Medulla oblongata (tissue), 1 donor: Measurements from ENCODE around the gene EBP.
"Not testable (repeated sequence)": the region's sequence is repeated elsewhere in the genome, so short reads cannot be mapped to it uniquely, and the experiment has no call there.

Experiments used
- DNase-seq: peaks from one replicate; pipeline ENCODE4 v3.0.0-alpha.2; 2015; ENCODE audit errors: extremely low spot score

EBP gene

DNA sequence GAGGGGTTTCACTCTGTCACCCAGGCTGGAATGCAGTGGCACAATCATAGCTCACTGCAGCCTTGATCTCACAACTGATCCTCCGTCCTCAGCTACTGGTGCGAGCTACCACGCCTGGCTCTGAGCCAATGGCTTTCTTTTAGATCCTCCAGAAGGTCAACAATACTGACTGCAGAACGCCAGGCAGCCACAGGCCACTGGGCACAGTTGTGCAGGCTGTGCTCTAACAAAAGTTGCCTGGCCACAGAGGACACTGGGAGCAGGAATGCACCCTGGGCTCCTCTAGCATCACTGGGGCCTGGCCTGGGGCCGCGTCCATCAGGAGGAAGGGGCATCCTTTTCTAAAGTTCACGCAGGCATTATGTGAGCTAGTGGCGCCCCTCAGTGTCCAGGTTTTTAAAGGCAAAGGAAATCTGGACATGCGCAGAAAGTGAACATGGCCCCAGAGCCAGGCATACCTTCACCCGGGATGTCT lies 27.7 kb upstream of the EBP start:
- DNase-seq: peak; percentile 58

DNA sequence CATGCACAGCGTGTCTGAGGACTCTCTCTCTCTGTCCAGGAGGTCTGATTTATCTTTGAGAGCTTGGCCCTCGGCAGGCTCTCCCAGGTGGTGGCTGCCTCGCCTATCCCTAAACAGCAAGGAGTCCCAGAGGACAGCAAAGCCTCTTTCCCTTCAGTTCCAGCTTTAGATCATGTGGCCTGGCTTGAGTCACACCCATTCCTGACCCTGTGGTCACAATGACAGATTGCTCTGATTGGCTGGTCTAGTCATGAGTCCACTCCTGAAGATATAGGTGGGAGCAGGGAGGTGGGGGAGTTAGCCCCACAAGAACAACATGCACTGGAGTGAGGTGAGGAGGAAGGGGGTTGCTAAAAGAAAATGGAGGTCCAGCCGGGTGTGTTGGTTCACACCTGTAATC lies 24.9 kb upstream of the EBP start:
- no peak for DNase-seq

DNA sequence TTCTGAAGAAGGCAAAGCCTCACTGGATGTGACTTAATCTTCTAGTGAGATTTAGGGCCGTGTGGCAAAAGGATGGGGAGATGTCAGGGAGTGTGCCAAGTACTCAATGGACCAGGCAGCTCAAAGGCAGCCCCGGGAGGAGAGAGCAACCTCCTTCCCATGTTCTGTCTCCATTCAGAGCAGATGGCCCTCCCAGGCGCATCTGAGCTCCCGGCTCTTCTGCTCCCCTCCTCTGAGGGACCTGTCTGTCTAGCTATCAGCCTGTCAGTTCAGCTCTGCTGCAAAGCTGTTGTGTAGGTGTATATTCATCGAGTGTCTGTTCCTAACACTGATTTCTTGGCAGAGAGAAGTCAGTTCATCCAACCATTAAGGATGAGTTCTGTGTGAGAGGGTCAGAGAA lies 23.7 kb upstream of the EBP start:
- DNase-seq: no peak

DNA sequence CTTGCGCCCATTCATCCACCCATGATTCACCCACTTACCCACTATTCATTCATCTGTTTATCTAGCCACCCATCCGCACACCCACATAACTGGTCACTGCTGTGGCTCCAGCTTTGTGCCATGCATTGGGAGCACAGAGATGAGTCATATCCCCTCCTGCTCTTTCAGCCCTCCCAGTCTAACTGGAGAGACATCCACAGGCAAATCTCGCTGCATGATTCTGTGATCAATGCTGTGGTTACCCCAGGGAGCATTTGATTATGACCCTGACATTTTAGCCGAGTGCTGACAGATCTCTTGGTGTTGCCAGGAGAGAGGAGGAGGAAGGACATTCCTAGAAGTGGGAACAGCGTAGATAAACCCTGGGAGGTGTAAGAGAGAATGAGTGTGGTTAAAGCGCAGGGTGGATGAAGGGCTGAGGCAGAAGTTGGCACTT lies 23.2 kb upstream of the EBP start:
- no peak for DNase-seq

DNA sequence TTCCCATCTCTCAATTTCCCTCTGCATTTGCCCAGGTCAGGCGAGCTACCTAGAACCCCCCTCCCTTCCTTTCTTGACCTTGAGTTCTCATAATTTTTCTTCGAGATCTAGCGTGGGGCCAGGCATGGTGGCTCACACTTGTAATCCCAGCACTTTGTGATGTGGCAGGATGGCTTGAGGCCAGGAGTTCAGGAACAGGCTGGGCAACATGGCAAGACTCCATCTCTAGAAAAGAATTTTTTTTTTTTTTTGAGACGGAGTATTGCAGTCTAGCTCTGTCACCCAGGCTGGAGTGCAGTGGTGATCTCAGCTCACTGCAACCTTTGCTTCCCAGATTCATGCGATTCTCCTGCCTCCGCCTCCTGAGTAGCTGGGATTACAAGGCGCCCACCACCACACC lies 17.3 kb upstream of the EBP start:
- no peak for DNase-seq

DNA sequence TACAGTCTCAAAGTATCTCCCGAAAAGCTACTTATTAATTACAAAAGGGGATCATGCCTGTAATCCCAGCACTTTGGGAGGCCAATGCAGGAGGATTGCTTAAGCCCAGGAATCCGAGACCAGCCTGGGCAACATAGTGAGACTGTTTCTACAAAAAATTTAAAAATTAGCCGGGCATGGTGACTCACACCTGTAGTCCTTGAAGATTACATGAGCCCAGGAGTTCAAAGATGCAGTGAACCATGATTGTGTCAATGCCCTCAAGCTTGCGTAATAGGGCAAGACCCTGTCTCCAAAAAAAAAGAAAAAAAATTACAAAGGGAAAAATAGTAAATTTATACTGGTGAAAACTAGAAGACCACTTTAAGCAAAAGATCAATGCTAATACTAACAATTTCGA lies 16.1 kb upstream of the EBP start:
- no peak for DNase-seq

DNA sequence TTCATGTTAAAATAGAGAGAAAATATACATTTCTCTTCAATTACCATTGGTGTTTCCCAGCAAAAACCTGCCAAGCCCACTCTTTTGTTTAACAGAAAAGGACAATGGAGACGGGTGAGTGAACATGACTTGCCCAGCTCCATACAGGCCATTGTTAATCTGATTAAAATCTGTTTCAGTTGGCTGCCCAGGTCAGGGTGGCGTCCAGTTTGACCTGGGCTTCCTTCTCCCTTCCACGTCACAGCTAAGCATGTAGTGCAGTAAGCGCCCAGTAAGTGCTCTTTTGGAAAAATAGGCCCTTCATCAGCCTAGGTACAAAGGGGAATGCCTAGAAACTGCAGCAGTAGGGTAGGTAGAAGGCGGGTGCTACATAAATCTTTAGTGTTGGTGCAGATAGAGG lies 14.4 kb upstream of the EBP start:
- no peak for DNase-seq

DNA sequence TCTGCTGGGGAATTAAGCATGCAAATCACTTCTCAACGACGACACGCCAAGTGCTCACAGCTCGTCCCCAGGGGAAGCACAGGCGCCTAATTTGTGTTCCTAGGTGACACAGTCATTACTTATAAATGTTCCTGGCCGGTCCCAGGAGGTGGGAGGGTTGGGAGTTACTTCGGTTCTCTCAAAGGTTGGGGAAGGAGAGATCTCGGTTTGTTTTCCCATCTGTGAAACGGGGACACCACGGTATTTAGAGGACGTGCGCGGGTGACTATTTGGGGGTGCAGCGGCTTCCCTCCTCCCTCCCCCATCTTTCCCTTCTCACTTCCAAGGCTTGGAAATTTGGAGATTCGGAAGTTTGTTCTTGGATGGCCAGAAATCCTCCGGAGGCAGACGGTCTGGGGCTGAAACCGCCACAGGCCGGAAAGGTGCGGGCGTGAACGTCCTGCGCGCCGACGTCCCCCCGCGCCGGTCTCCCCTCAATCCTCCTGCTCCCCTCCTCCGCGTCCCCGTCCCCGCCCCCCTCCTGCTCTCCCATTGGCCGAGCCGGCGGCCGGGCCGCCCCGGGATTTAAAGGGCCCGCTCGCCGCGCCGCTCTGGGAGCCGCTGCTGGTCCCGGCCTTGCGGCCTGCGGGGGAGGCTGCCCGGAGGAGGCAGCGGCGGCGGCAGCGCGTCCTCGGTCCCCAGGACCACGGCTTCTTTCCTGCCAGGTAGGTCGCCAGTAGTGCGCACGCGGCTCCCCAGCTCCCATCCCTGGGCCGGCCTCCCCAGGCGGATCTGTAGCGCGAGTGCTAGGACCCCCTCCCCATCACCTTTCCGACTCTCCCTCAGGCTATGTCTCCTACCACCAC lies 13.0 kb upstream of the EBP start, which contains the start of gene PORCN:
Gene PORCN (plus strand): TSS at position 593 of the 845 bp plus-strand sequence. CDS start 829 bp downstream, outside the sequence.
- DNase-seq: peak; percentile 70

DNA sequence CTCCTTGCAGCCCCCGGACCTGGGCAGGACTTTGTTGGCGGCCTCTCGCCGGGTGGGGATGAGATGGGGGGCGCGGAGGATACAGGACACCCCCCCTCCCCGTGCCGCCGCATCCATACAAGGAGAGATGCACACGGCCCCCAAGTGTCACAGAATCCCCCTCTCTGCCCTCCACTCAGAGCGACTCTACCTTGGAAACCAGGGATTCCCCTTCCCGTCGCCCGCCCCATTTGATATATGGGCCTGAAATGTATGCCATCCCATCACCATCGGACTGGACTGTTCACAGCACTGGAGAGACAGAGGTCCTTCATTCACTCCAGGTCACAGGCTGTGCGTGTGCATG lies 12.4 kb upstream of the EBP start:
- no peak for DNase-seq

DNA sequence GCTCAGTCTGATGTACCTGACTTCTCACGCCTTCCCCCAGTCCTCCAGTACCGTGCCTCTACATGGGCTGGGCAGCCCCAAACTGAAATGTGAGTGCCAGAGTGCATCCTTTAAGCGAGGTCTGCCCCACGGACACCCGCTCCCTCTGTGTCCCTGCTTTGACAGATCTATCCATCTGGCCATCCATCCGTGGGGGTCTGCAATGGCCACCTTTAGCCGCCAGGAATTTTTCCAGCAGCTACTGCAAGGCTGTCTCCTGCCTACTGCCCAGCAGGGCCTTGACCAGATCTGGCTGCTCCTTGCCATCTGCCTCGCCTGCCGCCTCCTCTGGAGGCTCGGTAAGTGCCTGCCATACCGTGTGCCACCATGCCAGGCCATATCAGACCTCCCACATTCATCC lies 12.0 kb upstream of the EBP start:
- no peak for DNase-seq

DNA sequence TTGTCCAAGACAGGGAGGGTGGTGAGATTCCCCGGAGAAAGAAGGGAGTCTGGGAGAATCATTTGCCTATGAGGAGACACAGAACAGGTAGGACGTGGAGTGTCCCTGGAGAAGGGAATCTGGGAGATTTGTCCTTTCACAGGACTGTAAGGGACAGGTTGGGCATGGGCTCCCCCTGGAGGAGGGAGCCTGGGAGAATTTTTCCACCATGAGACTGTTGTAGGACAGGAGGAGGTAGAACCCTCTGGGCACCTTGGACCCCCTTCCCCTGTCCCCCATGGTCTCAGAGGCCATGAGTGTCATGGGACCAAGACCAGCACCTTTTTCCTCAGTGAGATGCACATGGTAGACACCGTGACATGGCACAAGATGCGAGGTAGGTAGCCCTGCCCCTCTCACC lies 10.0 kb upstream of the EBP start:
- DNase-seq: no peak

DNA sequence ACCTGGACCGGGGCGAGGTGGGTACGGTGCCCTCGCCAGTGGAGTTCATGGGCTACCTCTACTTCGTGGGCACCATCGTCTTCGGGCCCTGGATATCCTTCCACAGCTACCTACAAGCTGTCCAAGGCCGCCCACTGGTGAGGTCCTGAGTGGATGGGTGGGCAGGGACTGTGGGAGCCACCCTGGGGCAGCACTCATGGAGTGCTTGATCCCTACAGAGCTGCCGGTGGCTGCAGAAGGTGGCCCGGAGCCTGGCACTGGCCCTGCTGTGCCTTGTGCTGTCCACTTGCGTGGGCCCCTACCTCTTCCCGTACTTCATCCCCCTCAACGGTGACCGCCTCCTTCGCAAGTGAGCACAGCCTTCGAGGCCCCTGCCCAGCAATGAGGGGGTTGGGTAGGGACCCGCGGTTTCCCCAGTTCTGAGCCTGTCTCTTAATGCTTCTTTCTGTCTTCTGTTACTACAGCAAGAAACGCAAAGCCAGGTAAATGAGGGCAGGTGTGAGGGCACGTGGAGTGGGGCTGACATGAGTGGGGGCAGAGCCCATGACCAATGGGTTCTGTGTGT lies 9.2 kb upstream of the EBP start:
- no peak for DNase-seq

DNA sequence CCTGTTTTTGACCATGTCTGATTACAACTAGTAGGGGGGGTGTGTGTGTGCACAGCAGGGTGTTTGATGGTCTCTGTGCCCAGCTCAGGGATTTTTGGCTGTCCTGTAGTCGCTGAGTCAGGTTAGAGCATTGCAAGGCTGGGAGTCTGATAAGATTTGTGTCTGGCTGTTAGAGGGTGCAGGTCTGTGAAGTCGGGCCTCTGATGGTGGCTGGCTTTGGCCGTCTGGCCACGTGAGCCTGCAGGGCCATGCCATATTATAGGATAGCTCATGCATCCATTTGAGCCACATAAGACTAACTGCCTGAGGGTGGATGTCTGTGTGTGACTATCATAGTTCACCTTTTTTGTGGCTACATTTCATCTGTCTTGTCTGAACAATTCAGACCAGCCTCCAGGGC lies 7.9 kb upstream of the EBP start:
- no peak for DNase-seq

DNA sequence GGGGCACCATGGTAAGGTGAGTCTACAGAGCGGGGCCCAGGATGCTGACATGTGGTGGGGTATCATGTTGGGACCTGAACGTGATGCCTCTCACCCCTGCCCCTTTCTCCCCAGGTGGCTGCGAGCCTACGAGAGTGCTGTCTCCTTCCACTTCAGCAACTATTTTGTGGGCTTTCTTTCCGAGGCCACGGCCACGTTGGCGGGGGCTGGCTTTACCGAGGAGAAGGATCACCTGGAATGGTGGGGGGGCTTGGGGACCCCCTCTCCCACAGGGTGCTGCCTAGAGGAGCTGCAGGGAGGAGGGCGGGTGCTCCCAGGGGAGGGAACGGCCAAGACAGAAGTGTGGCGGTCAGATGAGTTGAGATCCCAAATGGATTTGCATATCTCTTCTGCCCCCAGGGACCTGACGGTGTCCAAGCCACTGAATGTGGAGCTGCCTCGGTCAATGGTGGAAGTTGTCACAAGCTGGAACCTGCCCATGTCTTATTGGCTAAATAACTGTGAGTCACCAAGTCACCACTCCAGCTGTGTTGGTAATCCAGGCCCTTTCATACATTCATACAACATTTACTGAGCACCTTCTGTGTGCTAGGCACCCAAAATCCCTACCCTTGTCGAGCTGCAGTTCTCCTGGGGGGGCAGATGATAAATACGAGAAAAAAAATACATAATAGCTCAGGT lies 7.3 kb upstream of the EBP start:
- DNase-seq: no peak

DNA sequence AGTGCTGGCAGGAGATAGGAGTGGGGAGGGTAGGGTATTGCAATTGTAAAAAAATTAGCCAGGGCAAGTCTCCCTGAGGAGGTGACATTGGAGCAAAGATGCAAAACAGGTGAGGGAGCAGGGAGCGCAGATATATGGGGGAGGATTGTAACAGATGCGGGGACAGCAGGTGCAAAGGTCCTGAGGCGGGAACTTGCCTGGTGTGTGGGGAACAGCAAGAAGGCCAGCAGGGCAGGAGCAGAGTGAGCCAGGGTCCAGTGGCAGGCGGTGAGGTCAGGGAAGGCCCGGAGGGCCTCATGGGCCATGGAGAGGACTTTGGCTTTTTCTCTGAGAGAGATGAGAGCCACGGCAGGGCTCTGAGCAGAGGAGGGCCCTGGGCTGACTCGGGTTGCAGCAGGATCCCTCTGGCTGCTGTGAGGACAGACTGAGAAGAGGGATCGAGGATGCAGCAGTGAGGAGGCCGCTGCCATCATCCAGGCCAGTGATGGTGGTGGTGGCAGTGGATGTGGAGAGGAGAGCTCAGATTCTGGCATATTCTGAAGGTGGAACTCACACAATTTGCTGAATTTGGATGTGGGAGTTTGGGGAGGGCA lies 6.6 kb upstream of the EBP start:
- DNase-seq: no peak

DNA sequence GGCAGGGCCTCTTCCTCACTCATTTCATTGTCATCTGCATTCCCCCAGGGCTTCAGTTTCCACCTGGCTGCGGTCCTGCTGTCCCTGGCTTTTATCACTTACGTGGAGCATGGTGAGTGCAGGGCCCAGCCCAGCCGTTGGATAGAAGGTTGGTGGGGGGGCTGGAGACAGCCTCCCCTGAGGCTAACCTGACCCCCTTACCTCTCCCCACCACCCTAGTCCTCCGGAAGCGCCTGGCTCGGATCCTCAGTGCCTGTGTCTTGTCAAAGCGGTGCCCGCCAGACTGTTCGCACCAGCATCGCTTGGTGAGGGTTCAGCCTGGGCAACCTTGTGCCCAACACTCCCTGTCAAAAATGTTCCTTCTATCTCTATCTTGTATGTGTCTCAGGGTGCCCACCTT lies 5.8 kb upstream of the EBP start:
- DNase-seq: no peak

DNA sequence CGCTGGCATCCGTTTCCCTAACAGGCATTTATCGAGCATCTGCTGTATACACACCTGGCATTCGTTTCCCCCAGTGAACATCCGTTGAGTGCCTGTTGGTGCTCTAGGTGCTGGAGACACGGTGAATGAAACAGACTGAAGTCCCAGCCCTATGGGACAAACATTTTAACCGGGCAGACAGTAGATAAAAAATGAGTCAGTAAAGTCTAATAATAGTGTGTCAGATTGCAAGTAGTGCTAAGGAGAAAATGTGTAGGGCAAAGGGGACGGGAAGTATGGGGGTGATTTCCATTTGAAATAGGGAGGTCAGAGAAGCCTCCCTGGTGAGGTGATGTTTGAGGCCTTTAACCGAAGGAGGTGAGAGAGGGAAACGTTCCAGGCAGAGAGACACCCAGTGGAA lies 5.3 kb upstream of the EBP start:
- DNase-seq: no peak

DNA sequence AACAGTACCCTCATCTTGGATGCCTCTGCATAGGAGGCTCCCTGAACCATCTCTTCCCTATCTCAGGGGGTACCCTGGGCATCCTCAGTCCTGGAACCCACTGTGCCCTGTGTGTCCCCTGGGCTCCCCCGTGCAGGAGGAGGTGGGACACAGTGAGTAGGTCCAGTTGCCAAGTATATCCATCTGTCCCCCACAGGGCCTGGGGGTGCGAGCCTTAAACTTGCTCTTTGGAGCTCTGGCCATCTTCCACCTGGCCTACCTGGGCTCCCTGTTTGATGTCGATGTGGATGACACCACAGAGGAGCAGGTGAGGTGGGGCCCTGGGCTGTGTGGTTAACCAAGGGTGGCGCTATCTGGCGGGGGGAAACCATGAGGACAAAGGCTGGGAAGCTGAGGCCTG lies 4.6 kb upstream of the EBP start:
- DNase-seq: no peak

DNA sequence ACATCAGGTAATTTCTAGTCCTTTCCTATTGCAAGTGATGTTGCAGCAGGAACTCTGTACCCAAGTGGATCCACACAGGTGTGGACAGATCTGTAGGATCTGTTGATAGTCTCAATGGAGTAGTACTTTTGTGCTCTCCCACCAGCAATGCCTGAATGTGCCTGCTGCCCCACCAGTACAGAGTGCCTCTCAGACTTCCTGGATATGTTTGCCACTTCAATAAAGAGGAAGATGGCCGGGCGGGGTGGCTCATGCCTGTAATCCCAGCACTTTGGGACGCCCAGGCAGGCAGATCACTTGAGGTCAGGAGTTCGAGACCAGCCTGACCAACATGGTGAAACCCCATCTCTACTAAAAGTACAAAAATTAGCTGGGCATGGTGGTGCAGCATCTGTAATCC lies 2.1 kb upstream of the EBP start:
- DNase-seq: not testable (repeated sequence)

DNA sequence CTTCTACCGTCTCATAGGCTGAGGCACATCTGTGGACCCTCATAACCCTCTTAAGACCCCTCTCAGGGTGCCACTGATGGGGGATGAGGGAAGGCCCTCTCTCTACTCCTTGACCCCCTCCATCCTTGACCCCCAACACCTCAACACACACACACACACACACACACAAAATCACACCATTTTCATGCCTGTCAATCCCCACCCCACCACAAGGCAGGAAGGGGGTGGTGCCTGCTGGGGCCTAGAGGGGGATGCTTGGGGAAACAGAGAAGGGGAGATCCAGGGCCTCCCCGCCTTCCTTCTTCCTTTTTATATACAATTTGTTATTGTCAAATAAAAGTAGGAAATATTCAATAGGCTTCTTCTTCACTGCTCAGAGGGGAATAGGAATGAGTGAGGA lies 1.2 kb upstream of the EBP start:
- no peak for DNase-seq

DNA sequence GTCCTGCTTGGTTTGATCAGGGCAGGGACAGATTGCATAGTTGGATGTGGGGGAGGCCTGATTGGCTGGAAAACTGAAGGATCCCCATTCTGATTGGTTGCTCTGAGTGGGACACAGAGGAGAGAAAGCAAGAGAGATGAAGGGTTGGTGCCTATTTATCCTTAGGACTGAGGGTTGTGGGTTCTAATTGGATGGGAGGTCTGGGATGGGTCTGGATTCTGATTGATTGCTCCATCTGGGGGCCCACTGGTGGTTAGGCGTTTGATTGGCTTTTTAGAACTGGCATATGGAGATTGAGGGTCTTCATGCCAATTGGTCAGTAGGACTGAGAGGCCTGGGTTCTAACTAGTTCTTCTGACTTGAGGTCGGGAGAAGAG lies 644 bp upstream of the EBP start:
- DNase-seq: peak; percentile 2

DNA sequence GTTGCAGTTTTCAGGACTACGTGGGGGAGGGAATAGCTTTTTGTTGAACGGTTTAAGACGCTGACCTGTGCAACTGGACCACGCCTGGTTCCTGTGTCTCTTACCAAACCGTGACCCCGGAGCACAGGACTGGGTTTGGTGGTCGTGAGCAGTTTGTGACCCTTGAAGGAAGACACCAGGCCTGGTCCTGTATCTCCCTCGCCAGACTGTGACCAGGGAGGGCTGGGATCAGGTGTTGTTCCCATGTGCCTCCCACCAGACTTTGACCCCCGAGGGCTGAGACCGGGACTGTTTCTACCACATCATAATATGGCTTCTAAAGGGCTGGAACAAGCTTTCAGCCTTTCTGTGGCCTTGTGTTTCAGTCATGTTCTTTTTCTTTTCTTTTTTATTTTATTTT lies 683 bp downstream of the EBP start:
- DNase-seq: no peak

DNA sequence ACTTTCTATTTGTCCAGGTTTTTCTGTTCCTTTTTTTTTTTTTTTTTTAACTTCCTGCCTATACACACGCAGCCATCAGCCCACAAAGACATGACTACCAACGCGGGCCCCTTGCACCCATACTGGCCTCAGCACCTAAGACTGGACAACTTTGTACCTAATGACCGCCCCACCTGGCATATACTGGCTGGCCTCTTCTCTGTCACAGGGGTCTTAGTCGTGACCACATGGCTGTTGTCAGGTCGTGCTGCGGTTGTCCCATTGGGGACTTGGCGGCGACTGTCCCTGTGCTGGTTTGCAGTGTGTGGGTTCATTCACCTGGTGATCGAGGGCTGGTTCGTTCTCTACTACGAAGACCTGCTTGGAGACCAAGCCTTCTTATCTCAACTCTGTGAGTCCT lies 2.1 kb downstream of the EBP start:
- DNase-seq: no peak
